HEK293 (cell line): ENCODE data around the gene TMEM208.

Experiments
- CTCF ChIA-PET: fragments of 350-600 bp; formaldehyde crosslinking; extraction: SDS; loops from one replicate; lab custom pipeline; 2021; ENCODE audit warnings: antibody characterized with exemption; lab: Yijun Ruan, JAX
- POLR2A ChIA-PET: fragments of 300-600 bp; formaldehyde crosslinking; extraction: SDS; loops from one replicate; lab custom pipeline; 2020; ENCODE audit warnings: antibody characterized with exemption, inconsistent platforms; lab: Yijun Ruan, JAX
- H3K27ac ChIP-seq: fragments of 200-500 bp; sonication (Bioruptor generic); 2 replicates; pipeline ENCODE4 v1.5.1; 2014; ENCODE audit warnings: low read depth, low read length, control low read depth, inconsistent platforms; ENCODE audit errors: extremely low read depth
- H3K36me3 ChIP-seq, 2 experiments: fragments of 200-500 bp in 1 of 2; sonication (Bioruptor generic) in 1 of 2; 1 replicate in 1 of 2; 2 replicates in 1 of 2; pipeline ENCODE4 v1.5.1; 2014 to 2017; ENCODE audit warnings: inconsistent platforms in 2 of 2, low read length in 2 of 2; ENCODE audit not compliant: control insufficient read depth in 2 of 2, insufficient read depth in 1 of 2
- H3K4me1 ChIP-seq: fragments of 200-500 bp; sonication (Bioruptor generic); 2 replicates; pipeline ENCODE4 v1.5.1; 2014; ENCODE audit warnings: mild to moderate bottlenecking, low read length, inconsistent platforms; ENCODE audit not compliant: control insufficient read depth, insufficient read depth
- H3K4me3 ChIP-seq: 2 replicates; pipeline ENCODE4 v1.5.1; 2011; ENCODE audit warnings: low read depth, mild to moderate bottlenecking, control low read depth, low read length, moderate library complexity
- H3K9me3 ChIP-seq: fragments of 200-500 bp; sonication (Bioruptor generic); 2 replicates; pipeline ENCODE4 v1.5.1; 2014; ENCODE audit warnings: low read depth, low read length, inconsistent platforms; ENCODE audit not compliant: control insufficient read depth, insufficient read depth
- GLIS2 ChIP-seq: fragments of 450-650 bp; formaldehyde crosslinking; IDR thresholded peaks from 2 replicates; pipeline ENCODE4 v1.5.1; 2016; ENCODE audit warnings: missing biosample characterization, missing genetic modification characterization
- HOXC10 ChIP-seq: sonication (generic); formaldehyde crosslinking; IDR thresholded peaks from 2 replicates; pipeline ENCODE4 v1.8.1; 2023; ENCODE audit warnings: mild to moderate bottlenecking, missing genetic modification reagents
- KLF8 ChIP-seq: fragments of 450-650 bp; formaldehyde crosslinking; IDR thresholded peaks from 2 replicates; pipeline ENCODE4 v1.5.1; 2016; ENCODE audit warnings: missing biosample characterization, missing genetic modification characterization
- SCRT2 ChIP-seq: fragments of 450-650 bp; formaldehyde crosslinking; IDR thresholded peaks from 2 replicates; pipeline ENCODE4 v1.5.1; 2016; ENCODE audit warnings: missing biosample characterization, missing genetic modification characterization
- YY2 ChIP-seq: fragments of 450-650 bp; formaldehyde crosslinking; IDR thresholded peaks from 2 replicates; pipeline ENCODE4 v1.5.1; 2016; ENCODE audit warnings: missing biosample characterization, missing genetic modification characterization
- ZBTB17 ChIP-seq: fragments of 450-650 bp; formaldehyde crosslinking; IDR thresholded peaks from 2 replicates; pipeline ENCODE4 v1.5.1; 2016; ENCODE audit warnings: missing biosample characterization, missing genetic modification characterization
- ZFP37 ChIP-seq: fragments of 450-650 bp; formaldehyde crosslinking; IDR thresholded peaks from 2 replicates; pipeline ENCODE4 v1.5.1; 2016; ENCODE audit warnings: missing biosample characterization, missing genetic modification characterization
- ZFP41 ChIP-seq: fragments of 450-650 bp; formaldehyde crosslinking; IDR thresholded peaks from 2 replicates; pipeline ENCODE4 v1.5.1; 2016; ENCODE audit warnings: missing biosample characterization, missing genetic modification characterization, borderline replicate concordance
- ZNF10 ChIP-seq: fragments of 450-650 bp; formaldehyde crosslinking; IDR thresholded peaks from 2 replicates; pipeline ENCODE4 v1.5.1; 2017; ENCODE audit warnings: missing biosample characterization, missing genetic modification characterization
- ZNF114 ChIP-seq: fragments of 450-650 bp; formaldehyde crosslinking; IDR thresholded peaks from 2 replicates; pipeline ENCODE4 v1.5.0; 2017; ENCODE audit warnings: missing biosample characterization, missing genetic modification characterization
- ZNF121 ChIP-seq: fragments of 450-650 bp; formaldehyde crosslinking; IDR thresholded peaks from 2 replicates; pipeline ENCODE4 v1.5.1; 2016; ENCODE audit warnings: missing biosample characterization, missing genetic modification characterization
- ZNF132 ChIP-seq: fragments of 450-650 bp; formaldehyde crosslinking; IDR thresholded peaks from 2 replicates; pipeline ENCODE4 v1.5.1; 2017; ENCODE audit warnings: missing biosample characterization, missing genetic modification characterization, borderline replicate concordance
- ZNF223 ChIP-seq: fragments of 450-650 bp; formaldehyde crosslinking; IDR thresholded peaks from 2 replicates; pipeline ENCODE4 v1.5.1; 2016; ENCODE audit warnings: missing biosample characterization, missing genetic modification characterization
- ZNF311 ChIP-seq: fragments of 450-650 bp; formaldehyde crosslinking; IDR thresholded peaks from 2 replicates; pipeline ENCODE4 v1.5.1; 2017; ENCODE audit warnings: missing biosample characterization, missing genetic modification characterization, borderline replicate concordance
- ZNF423 ChIP-seq: fragments of 450-650 bp; formaldehyde crosslinking; IDR thresholded peaks from 2 replicates; pipeline ENCODE4 v1.5.1; 2016; ENCODE audit warnings: missing biosample characterization, missing genetic modification characterization
- ZNF433 ChIP-seq: fragments of 450-650 bp; formaldehyde crosslinking; IDR thresholded peaks from 2 replicates; pipeline ENCODE4 v1.5.1; 2016; ENCODE audit warnings: missing biosample characterization, missing genetic modification characterization, low read depth
- ZNF529 ChIP-seq: fragments of 450-650 bp; formaldehyde crosslinking; IDR thresholded peaks from 2 replicates; pipeline ENCODE4 v1.5.1; 2017; ENCODE audit warnings: missing genetic modification characterization, missing biosample characterization; ENCODE audit not compliant: insufficient replicate concordance
- ZNF530 ChIP-seq: fragments of 450-650 bp; formaldehyde crosslinking; IDR thresholded peaks from 2 replicates; pipeline ENCODE4 v1.5.1; 2016; ENCODE audit warnings: low read depth, missing biosample characterization, missing genetic modification characterization
- ZNF555 ChIP-seq: fragments of 450-650 bp; formaldehyde crosslinking; conservative IDR thresholded peaks from 2 replicates; pipeline ENCODE4 v1.5.1; 2017; ENCODE audit warnings: missing biosample characterization, mild to moderate bottlenecking, missing genetic modification characterization, inconsistent platforms
- ZNF621 ChIP-seq: fragments of 450-650 bp; formaldehyde crosslinking; IDR thresholded peaks from 2 replicates; pipeline ENCODE4 v1.5.1; 2017; ENCODE audit warnings: missing biosample characterization, missing genetic modification characterization
- ZNF626 ChIP-seq: fragments of 450-650 bp; sonication (Bioruptor Pico); formaldehyde crosslinking; IDR thresholded peaks from 2 replicates; pipeline ENCODE4 v1.5.1; 2018; ENCODE audit warnings: missing biosample characterization, missing genetic modification characterization, inconsistent platforms
- ZNF76 ChIP-seq: fragments of 450-650 bp; formaldehyde crosslinking; IDR thresholded peaks from 2 replicates; pipeline ENCODE4; 2016; ENCODE audit warnings: low read depth, missing biosample characterization, missing genetic modification characterization, borderline replicate concordance
- ZXDB ChIP-seq: fragments of 450-650 bp; formaldehyde crosslinking; IDR thresholded peaks from 2 replicates; pipeline ENCODE4 v1.5.1; 2016; ENCODE audit warnings: missing biosample characterization, missing genetic modification characterization
- TF ChIP-seq, protein P1 (sequence below): fragments of 450-650 bp; formaldehyde crosslinking; IDR thresholded peaks from 2 replicates; pipeline ENCODE4 v1.5.1; 2017; ENCODE audit warnings: missing biosample characterization, mild to moderate bottlenecking, missing genetic modification characterization, moderate library complexity
- TF ChIP-seq, protein P2 (sequence below): IDR thresholded peaks from 2 replicates; pipeline ENCODE4 v1.6.1; 2011; ENCODE audit warnings: mild to moderate bottlenecking, low read depth, low read length, borderline replicate concordance
- TF ChIP-seq, protein P3 (sequence below): fragments of 450-650 bp; formaldehyde crosslinking; IDR thresholded peaks from 2 replicates; pipeline ENCODE4 v1.5.1; 2016; ENCODE audit warnings: missing biosample characterization, missing genetic modification characterization
- TF ChIP-seq, protein P4 (sequence below): fragments of 450-650 bp; formaldehyde crosslinking; IDR thresholded peaks from 2 replicates; pipeline ENCODE4 v1.5.1; 2016; ENCODE audit warnings: missing biosample characterization, missing genetic modification characterization
- TF ChIP-seq, protein P5 (sequence below): fragments of 450-650 bp; formaldehyde crosslinking; conservative IDR thresholded peaks from 2 replicates; pipeline ENCODE4 v1.5.1; 2016; ENCODE audit warnings: low read depth, missing biosample characterization, missing genetic modification characterization

TMEM208 gene

DNA sequence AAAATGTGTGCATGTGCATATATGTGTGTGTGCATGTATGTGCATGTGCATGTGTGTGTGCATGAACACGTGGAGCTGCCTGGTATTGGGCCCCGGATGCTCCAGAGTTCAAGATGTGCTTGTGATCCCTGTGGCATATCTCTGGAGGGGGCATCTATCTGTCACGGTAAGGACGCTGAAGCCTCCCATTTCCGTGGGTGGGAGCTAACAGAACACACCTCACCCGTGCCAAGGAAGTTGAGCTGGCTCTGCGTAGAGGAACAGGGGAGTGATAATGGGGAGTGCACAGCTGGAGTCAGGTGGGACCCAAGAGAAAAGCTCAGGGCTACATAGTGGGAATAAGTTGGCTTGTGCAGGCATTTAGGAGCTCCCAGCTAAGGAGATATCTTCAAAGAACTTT, 15.3 kb upstream of the TMEM208 start:
- Histone ChIP-seq H3K27ac (no peak overlapping the region), H3K4me3 (no peak overlapping the region), H3K4me1 (no peaks in the 10 kb centered on the region), H3K9me3 (no peaks in the 10 kb centered on the region), H3K36me3 (peaks cover 0 to 9% of the 10 kb centered on the region in 2 experiments; a peak in 2 of 3 replicates)
- CTCF ChIA-PET, result interaction anchor here (1.1 kb wide), 1 partner anchor 194 kb away, joined by 3 read pairs; no protein-coding TSS in a partner anchor
- POLR2A ChIA-PET, result interaction anchor here (1.4 kb wide), 1 partner anchor 15 kb away, joined by 5 read pairs; the partner anchor contains the start of gene TMEM208
- TF ChIP-seq HOXC10 (CRISPR knock-in tag), result no peak
- TF ChIP-seq ZXDB (tag by site-specific recombination), result no peak
- TF ChIP-seq, protein P1, sequence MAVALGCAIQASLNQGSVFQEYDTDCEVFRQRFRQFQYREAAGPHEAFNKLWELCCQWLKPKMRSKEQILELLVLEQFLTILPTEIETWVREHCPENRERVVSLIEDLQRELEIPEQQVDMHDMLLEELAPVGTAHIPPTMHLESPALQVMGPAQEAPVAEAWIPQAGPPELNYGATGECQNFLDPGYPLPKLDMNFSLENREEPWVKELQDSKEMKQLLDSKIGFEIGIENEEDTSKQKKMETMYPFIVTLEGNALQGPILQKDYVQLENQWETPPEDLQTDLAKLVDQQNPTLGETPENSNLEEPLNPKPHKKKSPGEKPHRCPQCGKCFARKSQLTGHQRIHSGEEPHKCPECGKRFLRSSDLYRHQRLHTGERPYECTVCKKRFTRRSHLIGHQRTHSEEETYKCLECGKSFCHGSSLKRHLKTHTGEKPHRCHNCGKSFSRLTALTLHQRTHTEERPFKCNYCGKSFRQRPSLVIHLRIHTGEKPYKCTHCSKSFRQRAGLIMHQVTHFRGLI (tag by site-specific recombination), result no peak
- TF ChIP-seq ZBTB17, result no peak
- TF ChIP-seq ZNF223 (tag by site-specific recombination), result no peak
- no peak for TF ChIP-seq SCRT2
- TF ChIP-seq KLF8 (tag by site-specific recombination), result no peak
- TF ChIP-seq ZNF10 (tag by site-specific recombination), result no peak
- TF ChIP-seq, protein P2, sequence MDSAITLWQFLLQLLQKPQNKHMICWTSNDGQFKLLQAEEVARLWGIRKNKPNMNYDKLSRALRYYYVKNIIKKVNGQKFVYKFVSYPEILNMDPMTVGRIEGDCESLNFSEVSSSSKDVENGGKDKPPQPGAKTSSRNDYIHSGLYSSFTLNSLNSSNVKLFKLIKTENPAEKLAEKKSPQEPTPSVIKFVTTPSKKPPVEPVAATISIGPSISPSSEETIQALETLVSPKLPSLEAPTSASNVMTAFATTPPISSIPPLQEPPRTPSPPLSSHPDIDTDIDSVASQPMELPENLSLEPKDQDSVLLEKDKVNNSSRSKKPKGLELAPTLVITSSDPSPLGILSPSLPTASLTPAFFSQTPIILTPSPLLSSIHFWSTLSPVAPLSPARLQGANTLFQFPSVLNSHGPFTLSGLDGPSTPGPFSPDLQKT, result no peak
- no peak for TF ChIP-seq ZFP37 (tag by site-specific recombination)
- TF ChIP-seq ZNF423 (tag by site-specific recombination), result no peak
- TF ChIP-seq ZNF433 (tag by site-specific recombination), result no peak
- TF ChIP-seq ZNF311, result no peak
- TF ChIP-seq, protein P3, sequence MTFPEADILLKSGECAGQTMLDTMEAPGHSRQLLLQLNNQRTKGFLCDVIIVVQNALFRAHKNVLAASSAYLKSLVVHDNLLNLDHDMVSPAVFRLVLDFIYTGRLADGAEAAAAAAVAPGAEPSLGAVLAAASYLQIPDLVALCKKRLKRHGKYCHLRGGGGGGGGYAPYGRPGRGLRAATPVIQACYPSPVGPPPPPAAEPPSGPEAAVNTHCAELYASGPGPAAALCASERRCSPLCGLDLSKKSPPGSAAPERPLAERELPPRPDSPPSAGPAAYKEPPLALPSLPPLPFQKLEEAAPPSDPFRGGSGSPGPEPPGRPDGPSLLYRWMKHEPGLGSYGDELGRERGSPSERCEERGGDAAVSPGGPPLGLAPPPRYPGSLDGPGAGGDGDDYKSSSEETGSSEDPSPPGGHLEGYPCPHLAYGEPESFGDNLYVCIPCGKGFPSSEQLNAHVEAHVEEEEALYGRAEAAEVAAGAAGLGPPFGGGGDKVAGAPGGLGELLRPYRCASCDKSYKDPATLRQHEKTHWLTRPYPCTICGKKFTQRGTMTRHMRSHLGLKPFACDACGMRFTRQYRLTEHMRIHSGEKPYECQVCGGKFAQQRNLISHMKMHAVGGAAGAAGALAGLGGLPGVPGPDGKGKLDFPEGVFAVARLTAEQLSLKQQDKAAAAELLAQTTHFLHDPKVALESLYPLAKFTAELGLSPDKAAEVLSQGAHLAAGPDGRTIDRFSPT (tag by site-specific recombination), result no peak
- no peak for TF ChIP-seq ZNF114 (tag by site-specific recombination)
- TF ChIP-seq ZNF530 (tag by site-specific recombination), result no peak
- TF ChIP-seq ZNF621 (tag by site-specific recombination), result no peak

DNA sequence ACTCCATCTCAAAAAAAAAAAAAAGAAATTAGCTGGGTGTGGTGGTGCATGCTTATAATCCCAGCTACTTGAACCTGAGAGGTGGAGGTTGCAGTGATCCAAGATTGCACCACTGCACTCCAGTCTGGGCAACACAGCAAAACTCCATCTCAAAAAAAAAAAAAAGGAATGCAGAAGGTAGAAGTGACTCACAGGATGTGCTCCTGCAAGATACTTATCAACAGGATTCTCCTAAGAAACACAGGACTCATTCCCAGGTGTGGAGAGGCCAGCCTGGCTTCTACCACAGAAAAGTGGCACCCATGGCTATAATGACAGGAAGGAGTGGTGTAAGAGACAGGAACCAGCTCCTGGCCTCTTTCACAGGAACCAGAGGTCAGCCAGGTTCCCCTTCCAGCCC, 14.2 kb upstream of the TMEM208 start:
- peaks cover 0 to 7% of the 10 kb centered on the region in 2 experiments; a peak in 2 of 3 replicates for H3K36me3 ChIP-seq
- no peaks in the 10 kb centered on the region for H3K9me3 ChIP-seq
- ChIA-PET CTCF (interaction anchor here (0.6 to 1.1 kb wide), 3 partner anchors 19 to 253 kb away, joined by 3 to 4 read pairs (median 3); no protein-coding TSS in a partner anchor), POLR2A (no interaction called here)
- no peaks in the 10 kb centered on the region for H3K4me1 ChIP-seq
- no peak overlapping the region for H3K27ac ChIP-seq
- H3K4me3 ChIP-seq, result no peak overlapping the region
- TF ChIP-seq ZNF132 (tag by site-specific recombination) (no peak), ZNF121 (tag by site-specific recombination) (no peak), ZNF626 (tag by site-specific recombination) (no peak), ZNF555 (tag by site-specific recombination) (no peak), ZFP41 (no peak), YY2 (tag by site-specific recombination) (no peak), ZNF76 (tag by site-specific recombination) (no peak), ZNF529 (no peak), ZNF423 (tag by site-specific recombination) (no peak), GLIS2 (tag by site-specific recombination) (no peak)
- TF ChIP-seq, protein P4, sequence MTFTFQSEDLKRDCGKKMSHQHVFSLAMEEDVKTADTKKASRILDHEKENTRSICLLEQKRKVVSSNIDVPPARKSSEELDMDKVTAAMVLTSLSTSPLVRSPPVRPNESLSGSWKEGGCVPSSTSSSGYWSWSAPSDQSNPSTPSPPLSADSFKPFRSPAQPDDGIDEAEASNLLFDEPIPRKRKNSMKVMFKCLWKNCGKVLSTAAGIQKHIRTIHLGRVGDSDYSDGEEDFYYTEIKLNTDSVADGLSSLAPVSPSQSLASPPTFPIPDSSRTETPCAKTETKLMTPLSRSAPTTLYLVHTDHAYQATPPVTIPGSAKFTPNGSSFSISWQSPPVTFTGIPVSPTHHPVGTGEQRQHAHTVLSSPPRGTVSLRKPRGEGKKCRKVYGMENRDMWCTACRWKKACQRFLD (tag by site-specific recombination), result no peak
- TF ChIP-seq, protein P5, sequence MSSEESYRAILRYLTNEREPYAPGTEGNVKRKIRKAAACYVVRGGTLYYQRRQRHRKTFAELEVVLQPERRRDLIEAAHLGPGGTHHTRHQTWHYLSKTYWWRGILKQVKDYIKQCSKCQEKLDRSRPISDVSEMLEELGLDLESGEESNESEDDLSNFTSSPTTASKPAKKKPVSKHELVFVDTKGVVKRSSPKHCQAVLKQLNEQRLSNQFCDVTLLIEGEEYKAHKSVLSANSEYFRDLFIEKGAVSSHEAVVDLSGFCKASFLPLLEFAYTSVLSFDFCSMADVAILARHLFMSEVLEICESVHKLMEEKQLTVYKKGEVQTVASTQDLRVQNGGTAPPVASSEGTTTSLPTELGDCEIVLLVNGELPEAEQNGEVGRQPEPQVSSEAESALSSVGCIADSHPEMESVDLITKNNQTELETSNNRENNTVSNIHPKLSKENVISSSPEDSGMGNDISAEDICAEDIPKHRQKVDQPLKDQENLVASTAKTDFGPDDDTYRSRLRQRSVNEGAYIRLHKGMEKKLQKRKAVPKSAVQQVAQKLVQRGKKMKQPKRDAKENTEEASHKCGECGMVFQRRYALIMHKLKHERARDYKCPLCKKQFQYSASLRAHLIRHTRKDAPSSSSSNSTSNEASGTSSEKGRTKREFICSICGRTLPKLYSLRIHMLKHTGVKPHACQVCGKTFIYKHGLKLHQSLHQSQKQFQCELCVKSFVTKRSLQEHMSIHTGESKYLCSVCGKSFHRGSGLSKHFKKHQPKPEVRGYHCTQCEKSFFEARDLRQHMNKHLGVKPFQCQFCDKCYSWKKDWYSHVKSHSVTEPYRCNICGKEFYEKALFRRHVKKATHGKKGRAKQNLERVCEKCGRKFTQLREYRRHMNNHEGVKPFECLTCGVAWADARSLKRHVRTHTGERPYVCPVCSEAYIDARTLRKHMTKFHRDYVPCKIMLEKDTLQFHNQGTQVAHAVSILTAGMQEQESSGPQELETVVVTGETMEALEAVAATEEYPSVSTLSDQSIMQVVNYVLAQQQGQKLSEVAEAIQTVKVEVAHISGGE, result no peak
